ENCODE results near the gene TMOD4. TPM values are rescaled to one million over a fixed set of nuclear protein-coding genes. Genes with fewer than 3 reads are reported as not detected.

Gene TMOD4
- total and polyA plus RNA-seq, 9 of the 15 experiments (the other 6 are each of a cell fraction or from before 2014, with no cell fraction given): 0.18 to 1.8 (median 1.1) TPM; not detected in 1

- TF ChIP-seq PBX2 (CRISPR knock-in tag; IDR thresholded peaks at IDR 0.05; ENCODE audit: low read depth): no peak
- no peak for TF ChIP-seq PBX2 (tag; conservative IDR thresholded peaks at IDR 0.05; ENCODE audit: low read depth)
- TF ChIP-seq ZNF431 (CRISPR knock-in tag; IDR thresholded peaks at IDR 0.05): no peak
- peak; percentile 99 for TF ChIP-seq USF2 (CRISPR knock-in tag; IDR thresholded peaks at IDR 0.05)
- no peak for TF ChIP-seq KLF16 (IDR thresholded peaks at IDR 0.05)
- no peak for TF ChIP-seq PRPF4 (IDR thresholded peaks at IDR 0.05; ENCODE audit: insufficient read depth, low read depth, low read length, poor library complexity, severe bottlenecking)
- peak; percentile 51 for TF ChIP-seq VEZF1 (CRISPR knock-in tag; IDR thresholded peaks at IDR 0.05)
- TF ChIP-seq MAFF (IDR thresholded peaks at IDR 0.05; ENCODE audit: low read length): no peak
- TF ChIP-seq PRDM10 (IDR thresholded peaks at IDR 0.05; ENCODE audit: partially characterized antibody): peak; percentile 90
- TF ChIP-seq NFE2 (IDR thresholded peaks at IDR 0.05; ENCODE audit: low read depth): no peak
- TF ChIP-seq POLR2G (IDR thresholded peaks at IDR 0.05; ENCODE audit: low read depth, low read length): peak; percentile 79
- peak; percentile 82 for TF ChIP-seq POLR2A (conservative IDR thresholded peaks at IDR 0.05)
- TF ChIP-seq NRF1 (conservative IDR thresholded peaks at IDR 0.05 in 1 of 2, IDR thresholded peaks at IDR 0.05 in 1 of 2): peak; percentile 99
- TF ChIP-seq SAFB2 (IDR thresholded peaks at IDR 0.05; ENCODE audit: borderline replicate concordance, low read depth, low read length, severe bottlenecking): no peak
- peak; percentile 48; the same call in 1 of the 2 replicates for TF ChIP-seq ZBTB33 (CRISPR knock-in tag; IDR thresholded peaks at IDR 0.05)
- no peak for TF ChIP-seq ILF3 (IDR thresholded peaks at IDR 0.05; ENCODE audit: borderline replicate concordance)
Observed at GRCh38 chr1:151198254-151199127, 22.7 kb upstream of the TMOD4 start, which contains the start of gene PIP5K1A (continued).
